ENCODE results near the gene LRP10.

GRCh38 chr14:22841311-22841710 lies 30.2 kb upstream of the LRP10 start:
- TF ChIP-seq CTCF (conservative IDR thresholded peaks at IDR 0.05; ENCODE audit: low read depth, low read length): no peak
- TF ChIP-seq EZH2 (IDR thresholded peaks at IDR 0.05; ENCODE audit: borderline replicate concordance, low read depth, low read length, poor library complexity, severe bottlenecking): no peak
